ENCODE measurements around the gene TTBK1. TPM values are rescaled to one million over a fixed set of nuclear protein-coding genes. Genes with fewer than 3 reads are reported as not detected.

TTBK1 gene
- total and polyA plus RNA-seq, 9 donors: 0.03 to 0.11 (median 0.06) TPM; not detected in 6

GRCh38 chr6:43271944-43272343 is 28.7 kb downstream of the TTBK1 start:
- Histone ChIP-seq H3K4me3 (no peak overlapping the region), H3K4me1 (ENCODE audit: insufficient read depth) (peaks cover 5% of the 10 kb centered on the region), H3K27ac (no peak overlapping the region), H3K36me3 (no peaks in the 10 kb centered on the region), H3K9me3 (no peaks in the 10 kb centered on the region), H3K27me3 (no peaks in the 10 kb centered on the region)
- DNase-seq: no peak
- intact Hi-C loops (cut with DNase I): no loop called here
- TF ChIP-seq POLR2A (IDR thresholded peaks at IDR 0.05) (no peak), CTCF (IDR thresholded peaks at IDR 0.05) (no peak), EP300 (IDR thresholded peaks at IDR 0.05) (no peak)

- Histone ChIP-seq H3K4me3 (no peak overlapping the region), H3K4me1 (ENCODE audit: insufficient read depth) (peaks cover 5% of the 10 kb centered on the region), H3K27me3 (no peaks in the 10 kb centered on the region), H3K9me3 (no peaks in the 10 kb centered on the region), H3K27ac (no peak overlapping the region), H3K36me3 (no peaks in the 10 kb centered on the region)
- intact Hi-C loops (cut with DNase I): no loop called here
- DNase-seq: no peak
- WGBS, 3 donors: 72 to 89% (median 79%) methylated on average over 2 of the region's 2 CpGs
- no peak for TF ChIP-seq POLR2A (IDR thresholded peaks at IDR 0.05)
- TF ChIP-seq EP300 (IDR thresholded peaks at IDR 0.05): no peak
- TF ChIP-seq CTCF (IDR thresholded peaks at IDR 0.05): no peak
Observed at GRCh38 chr6:43273707-43274106, 30.4 kb downstream of the TTBK1 start.

- Histone ChIP-seq H3K9me3 (no peaks in the 10 kb centered on the region), H3K4me3 (no peak overlapping the region), H3K27ac (no peak overlapping the region), H3K36me3 (no peaks in the 10 kb centered on the region), H3K27me3 (no peaks in the 10 kb centered on the region), H3K4me1 (ENCODE audit: insufficient read depth) (peaks cover 2% of the 10 kb centered on the region)
- no peak for TF ChIP-seq EP300 (IDR thresholded peaks at IDR 0.05)
- TF ChIP-seq POLR2A (IDR thresholded peaks at IDR 0.05): no peak
- no peak for TF ChIP-seq CTCF (IDR thresholded peaks at IDR 0.05)
- intact Hi-C loops (cut with DNase I): no loop called here
- DNase-seq: no peak
- WGBS, 3 donors: 79 to 81% (median 81%) methylated on average over 10 of the region's 10 CpGs
Observed at GRCh38 chr6:43274127-43274915, 31.0 kb downstream of the TTBK1 start.

- WGBS, 3 donors: 2 to 5% (median 3%) methylated on average over 20 to 65 of the region's 65 CpGs
- no peaks in the 10 kb centered on the region for H3K9me3 ChIP-seq
- no peaks in the 10 kb centered on the region for H3K27me3 ChIP-seq
- H3K4me3 ChIP-seq: peak overlapping the region; percentile 29
- peak in 2 of 5 donors; percentile 41 to 48 for DNase-seq
- no peaks in the 10 kb centered on the region for H3K36me3 ChIP-seq
- no peak overlapping the region for H3K27ac ChIP-seq
- H3K4me1 ChIP-seq (ENCODE audit: insufficient read depth): peaks cover 2% of the 10 kb centered on the region
- TF ChIP-seq EP300 (IDR thresholded peaks at IDR 0.05) (no peak), POLR2A (IDR thresholded peaks at IDR 0.05) (no peak), CTCF (IDR thresholded peaks at IDR 0.05) (no peak)
- intact Hi-C loops (cut with DNase I): no loop called here
Observed at GRCh38 chr6:43274916-43275597, 31.8 kb downstream of the TTBK1 start.
